ENCODE data around the gene KANK4.

The KANK4 gene

GRCh38 chr1:62238507-62238906 is 80.7 kb downstream of the KANK4 start:
- no peak for FAIRE-seq
- no peak for DNase-seq (ENCODE audit: insufficient read length, low spot score)
- no peak for TF ChIP-seq POLR2A (IDR thresholded peaks at IDR 0.05; ENCODE audit: low read depth, low read length)

- no peak for FAIRE-seq
- no peak for TF ChIP-seq POLR2A (IDR thresholded peaks at IDR 0.05; ENCODE audit: low read depth, low read length)
- DNase-seq (ENCODE audit: insufficient read length, low spot score) = no peak
Measured at GRCh38 chr1:62237950-62238374, 81.3 kb downstream of the KANK4 start.

- DNase-seq (ENCODE audit: insufficient read length, low spot score) (no peak), FAIRE-seq (no peak)
- no peak for TF ChIP-seq POLR2A (IDR thresholded peaks at IDR 0.05; ENCODE audit: low read depth, low read length)
Measured at GRCh38 chr1:62237361-62237760, 81.9 kb downstream of the KANK4 start.

GRCh38 chr1:62235576-62235975 is 83.7 kb downstream of the KANK4 start:
- FAIRE-seq = no peak
- TF ChIP-seq POLR2A (IDR thresholded peaks at IDR 0.05; ENCODE audit: low read depth, low read length) = no peak
- no peak for DNase-seq (ENCODE audit: insufficient read length, low spot score)

GRCh38 chr1:62234688-62235087 is 84.5 kb downstream of the KANK4 start:
- DNase-seq (ENCODE audit: insufficient read length, low spot score) = no peak

GRCh38 chr1:62233926-62234450 is 85.2 kb downstream of the KANK4 start:
- DNase-seq (ENCODE audit: insufficient read length, low spot score) (no peak), FAIRE-seq (no peak)
- no peak for TF ChIP-seq POLR2A (IDR thresholded peaks at IDR 0.05; ENCODE audit: low read depth, low read length)

More at GRCh38 chr1:62234688-62235087, 84.5 kb downstream of the KANK4 start:
- TF ChIP-seq POLR2A (IDR thresholded peaks at IDR 0.05; ENCODE audit: low read depth, low read length) = no peak
- FAIRE-seq = peak; percentile 50

- TF ChIP-seq POLR2A (IDR thresholded peaks at IDR 0.05; ENCODE audit: low read depth, low read length) = no peak
- DNase-seq (ENCODE audit: insufficient read length, low spot score) = no peak
- FAIRE-seq = no peak
Measured at GRCh38 chr1:62232871-62233278, 86.4 kb downstream of the KANK4 start.

- DNase-seq (ENCODE audit: insufficient read length, low spot score) (peak; percentile 69), FAIRE-seq (peak; percentile 92)
- TF ChIP-seq POLR2A (IDR thresholded peaks at IDR 0.05; ENCODE audit: low read depth, low read length) = no peak
Measured at GRCh38 chr1:62230718-62231117, 88.5 kb downstream of the KANK4 start.

- TF ChIP-seq POLR2A (IDR thresholded peaks at IDR 0.05; ENCODE audit: low read depth, low read length) = no peak
- DNase-seq (ENCODE audit: insufficient read length, low spot score) (no peak), FAIRE-seq (no peak)
Measured at GRCh38 chr1:62229932-62230331, 89.3 kb downstream of the KANK4 start.

GRCh38 chr1:62229468-62229867 is 89.8 kb downstream of the KANK4 start:
- FAIRE-seq (no peak), DNase-seq (ENCODE audit: insufficient read length, low spot score) (no peak)
- no peak for TF ChIP-seq POLR2A (IDR thresholded peaks at IDR 0.05; ENCODE audit: low read depth, low read length)

GRCh38 chr1:62228883-62229187 is 90.4 kb downstream of the KANK4 start:
- FAIRE-seq = no peak
- no peak for TF ChIP-seq POLR2A (IDR thresholded peaks at IDR 0.05; ENCODE audit: low read depth, low read length)
- no peak for DNase-seq (ENCODE audit: insufficient read length, low spot score)

GRCh38 chr1:62228136-62228882 is 90.9 kb downstream of the KANK4 start:
- FAIRE-seq (no peak), DNase-seq (ENCODE audit: insufficient read length, low spot score) (no peak)
- no peak for TF ChIP-seq POLR2A (IDR thresholded peaks at IDR 0.05; ENCODE audit: low read depth, low read length)

GRCh38 chr1:62227496-62227895 is 91.7 kb downstream of the KANK4 start:
- FAIRE-seq = no peak
- DNase-seq (ENCODE audit: insufficient read length, low spot score) = no peak
- no peak for TF ChIP-seq POLR2A (IDR thresholded peaks at IDR 0.05; ENCODE audit: low read depth, low read length)

GRCh38 chr1:62224182-62224581 is 95.1 kb downstream of the KANK4 start:
- FAIRE-seq = no peak
- DNase-seq (ENCODE audit: insufficient read length, low spot score) = no peak

GRCh38 chr1:62222321-62222720 is 96.9 kb downstream of the KANK4 start:
- TF ChIP-seq POLR2A (IDR thresholded peaks at IDR 0.05; ENCODE audit: low read depth, low read length) = no peak
- DNase-seq (ENCODE audit: insufficient read length, low spot score) = no peak
- FAIRE-seq = no peak

More at GRCh38 chr1:62224182-62224581, 95.1 kb downstream of the KANK4 start:
- no peak for TF ChIP-seq POLR2A (IDR thresholded peaks at IDR 0.05; ENCODE audit: low read depth, low read length)

All from H54 (cell line).